Right atrium auricular region (tissue), 2 donors: ENCODE data around the gene TSTD1. TPM values are rescaled to one million over a fixed set of nuclear protein-coding genes. Genes with fewer than 3 reads are reported as not detected.
"Not testable (repeated sequence)": the region's sequence is repeated elsewhere in the genome, so short reads cannot be mapped to it uniquely, and the experiment has no call there.

Experiments
- DNase-seq: peaks from one replicate; pipeline ENCODE4 v3.0.0-alpha.2; 2019; ENCODE audit warnings: low spot score
- H3K27ac ChIP-seq, 2 donors: fragments of 200-600 bp; sonication (generic); 1 replicate in 1 of 2; 2 replicates in 1 of 2; pipeline ENCODE4 v1.5.1; 2016 to 2019
- H3K27me3 ChIP-seq, 2 donors: fragments of 200-600 bp; sonication (generic); one replicate each; pipeline versions ENCODE4 v1.5.1 to v1.6.0; 2017 to 2019
- H3K36me3 ChIP-seq: fragments of 200-600 bp; sonication (generic); one replicate; pipeline ENCODE4 v1.5.1; 2016
- H3K4me1 ChIP-seq, 2 donors: fragments of 200-600 bp; sonication (generic); one replicate each; pipeline versions ENCODE4 v1.5.1 to v1.6.0; 2017 to 2019
- H3K4me3 ChIP-seq, 2 donors: fragments of 200-600 bp; sonication (generic); 1 replicate in 1 of 2; 2 replicates in 1 of 2; pipeline ENCODE4 v1.5.1; 2017 to 2019; ENCODE audit warnings: mild to moderate bottlenecking in 1 of 2, moderate library complexity in 1 of 2
- H3K9me3 ChIP-seq, 2 donors: fragments of 200-600 bp; sonication (generic); one replicate each; pipeline ENCODE4 v1.5.1; 2019
- total RNA-seq, 2 donors: library from RNA; depleted of rRNA; stranded (reverse); fragments of >200 nt; gene quantifications; one replicate each; pipeline ENCODE4 v1.1.0, GENCODE V29; 2016
- TF ChIP-seq, protein P1 (sequence below), 2 donors: fragments of 200-600 bp; sonication (generic); IDR thresholded peaks; one replicate each; pipeline ENCODE4 v1.5.1; 2019; ENCODE audit warnings: antibody characterized with exemption in 2 of 2

The TSTD1 gene
- total RNA-seq, 2 donors from 2014 or later, result 95.0 to 118 TPM

DNA sequence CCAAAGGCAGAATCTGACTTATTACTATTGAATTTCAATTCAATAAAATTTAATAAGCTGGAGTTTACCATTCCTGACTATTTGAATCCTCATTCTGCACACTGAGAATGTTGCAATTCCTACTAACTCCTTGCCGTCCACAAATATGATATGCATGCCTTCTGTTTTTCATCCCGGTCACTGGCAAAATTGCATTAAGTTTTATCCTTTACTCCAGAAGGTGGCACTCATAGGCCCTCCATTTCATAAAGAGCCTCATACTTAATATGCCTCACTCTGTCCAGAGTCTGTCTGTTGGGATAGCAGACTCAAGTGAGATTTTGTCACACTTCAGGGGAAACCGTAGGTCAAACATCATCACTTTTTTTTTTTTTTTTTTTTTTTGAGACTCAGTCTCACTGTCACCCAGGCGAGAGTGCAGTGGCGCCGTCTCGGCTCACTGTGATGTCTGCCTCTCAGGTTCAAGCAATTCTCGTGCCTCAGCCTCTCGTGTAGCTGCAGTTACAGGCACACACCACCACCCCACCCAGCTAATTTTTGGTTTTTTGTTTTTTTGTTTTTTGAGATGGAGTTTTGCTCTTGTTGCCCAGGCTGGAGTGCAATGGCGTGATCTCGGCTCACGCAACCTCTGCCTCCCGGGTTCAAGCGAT, 45.1 kb downstream of the TSTD1 start:
- H3K4me3 ChIP-seq, result no peak overlapping the region
- H3K36me3 ChIP-seq, result no peaks in the 10 kb centered on the region
- peaks cover 0 to 13% of the 10 kb centered on the region in 2 donors for H3K4me1 ChIP-seq
- DNase-seq, result no peak
- H3K27me3 ChIP-seq, result no peaks in the 10 kb centered on the region
- TF ChIP-seq, protein P1, sequence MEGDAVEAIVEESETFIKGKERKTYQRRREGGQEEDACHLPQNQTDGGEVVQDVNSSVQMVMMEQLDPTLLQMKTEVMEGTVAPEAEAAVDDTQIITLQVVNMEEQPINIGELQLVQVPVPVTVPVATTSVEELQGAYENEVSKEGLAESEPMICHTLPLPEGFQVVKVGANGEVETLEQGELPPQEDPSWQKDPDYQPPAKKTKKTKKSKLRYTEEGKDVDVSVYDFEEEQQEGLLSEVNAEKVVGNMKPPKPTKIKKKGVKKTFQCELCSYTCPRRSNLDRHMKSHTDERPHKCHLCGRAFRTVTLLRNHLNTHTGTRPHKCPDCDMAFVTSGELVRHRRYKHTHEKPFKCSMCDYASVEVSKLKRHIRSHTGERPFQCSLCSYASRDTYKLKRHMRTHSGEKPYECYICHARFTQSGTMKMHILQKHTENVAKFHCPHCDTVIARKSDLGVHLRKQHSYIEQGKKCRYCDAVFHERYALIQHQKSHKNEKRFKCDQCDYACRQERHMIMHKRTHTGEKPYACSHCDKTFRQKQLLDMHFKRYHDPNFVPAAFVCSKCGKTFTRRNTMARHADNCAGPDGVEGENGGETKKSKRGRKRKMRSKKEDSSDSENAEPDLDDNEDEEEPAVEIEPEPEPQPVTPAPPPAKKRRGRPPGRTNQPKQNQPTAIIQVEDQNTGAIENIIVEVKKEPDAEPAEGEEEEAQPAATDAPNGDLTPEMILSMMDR (IDR thresholded peaks at IDR 0.05), result peak in 1 of 2 donors; percentile 54
- no peak overlapping the region for H3K27ac ChIP-seq
- no peaks in the 10 kb centered on the region for H3K9me3 ChIP-seq

DNA sequence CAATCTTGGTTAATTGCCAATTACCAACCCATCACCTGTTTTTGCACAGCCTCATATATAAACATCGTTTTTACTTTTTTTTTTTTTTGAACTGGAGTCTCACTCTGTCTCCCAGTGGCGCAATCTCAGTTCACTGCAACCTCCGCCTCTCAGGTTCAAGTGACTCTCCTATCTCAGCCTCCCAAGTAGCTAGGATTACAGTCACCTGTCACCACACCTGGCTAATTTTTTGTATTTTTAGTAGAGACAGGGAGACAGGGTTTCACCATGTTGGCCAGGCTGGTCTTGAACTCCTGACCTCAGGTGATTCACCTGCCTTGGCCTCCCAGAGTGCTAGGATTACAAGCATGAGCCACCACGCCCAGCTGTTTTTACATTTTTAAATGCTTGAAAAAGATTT, 46.7 kb downstream of the TSTD1 start:
- not testable (repeated sequence) for H3K4me1 ChIP-seq, H3K9me3 ChIP-seq, H3K27me3 ChIP-seq, DNase-seq, H3K27ac ChIP-seq, H3K36me3 ChIP-seq, H3K4me3 ChIP-seq

Other genes with a start within 250 kb of the TSTD1 start
- gene LY9, start 242.8 kb downstream of the TSTD1 start, total RNA-seq, result under 1 TPM; 0.19 to 0.20 TPM
- gene CD244, start 176.1 kb downstream of the TSTD1 start, total RNA-seq, result under 1 TPM; 0.41 to 0.86 TPM
- gene ITLN1, start 153.8 kb downstream of the TSTD1 start, total RNA-seq, result 1,000 to 10,000 TPM; 1,064 to 3,973 TPM
- gene ITLN2, start 84.2 kb downstream of the TSTD1 start, total RNA-seq, result 1 to 10 TPM; 2.0 to 6.3 TPM
- gene F11R, start 17.8 kb downstream of the TSTD1 start, total RNA-seq, result 10 to 100 TPM; 11.2 to 26.2 TPM
- 10 to 100 TPM; 21.7 to 25.5 TPM for gene USF1, start 7.0 kb upstream of the TSTD1 start, total RNA-seq
- gene ARHGAP30, start 30.9 kb upstream of the TSTD1 start, total RNA-seq, result 1 to 10 TPM; 1.4 to 4.6 TPM
- under 1 TPM in 1 of 2 donors, not detected in 1; 0.75 TPM for gene NECTIN4, start 50.6 kb upstream of the TSTD1 start, total RNA-seq
- gene KLHDC9, start 59.4 kb upstream of the TSTD1 start, total RNA-seq, result 1 to 10 TPM; 2.9 to 7.8 TPM
- 10 to 100 TPM; 39.9 to 42.2 TPM for gene PFDN2, start 79.1 kb upstream of the TSTD1 start, total RNA-seq
- gene NIT1, start 79.1 kb upstream of the TSTD1 start, total RNA-seq, result 10 to 100 TPM; 19.1 to 26.0 TPM
- gene DEDD, start 93.7 kb upstream of the TSTD1 start, total RNA-seq, result 10 to 100 TPM; 21.8 to 28.9 TPM
- 10 to 100 TPM; 53.0 to 77.4 TPM for gene UFC1, start 115.0 kb upstream of the TSTD1 start, total RNA-seq
- gene USP21, start 120.5 kb upstream of the TSTD1 start, total RNA-seq, result 10 to 100 TPM; 13.5 to 14.4 TPM
- gene PPOX, start 127.5 kb upstream of the TSTD1 start, total RNA-seq, result 1 to 10 TPM; 8.3 to 9.6 TPM
- 10 to 100 TPM; 24.3 to 32.7 TPM for gene B4GALT3, start 138.5 kb upstream of the TSTD1 start, total RNA-seq
- gene ADAMTS4, start 160.1 kb upstream of the TSTD1 start, total RNA-seq, result 10 to 100 TPM; 12.6 to 19.5 TPM
- 100 to 1,000 TPM; 148 to 311 TPM for gene NDUFS2, start 163.4 kb upstream of the TSTD1 start, total RNA-seq
- gene FCER1G, start 176.3 kb upstream of the TSTD1 start, total RNA-seq, result 10 to 100 TPM; 16.8 to 77.8 TPM
- gene APOA2, start 184.7 kb upstream of the TSTD1 start, total RNA-seq, result not detected
- gene TOMM40L, start 187.1 kb upstream of the TSTD1 start, total RNA-seq, result 10 to 100 TPM; 23.9 to 35.3 TPM
- not detected for gene NR1I3, start 199.2 kb upstream of the TSTD1 start, total RNA-seq
- gene PCP4L1, start 219.8 kb upstream of the TSTD1 start, total RNA-seq, result under 1 TPM in 1 of 2 donors, not detected in 1; 0.59 TPM